GM12875 (cell line): ENCODE data around the gene ACTL6B.

ENCODE experiments used
- H3K4me3 ChIP-seq: one replicate; pipeline ENCODE4 v1.5.1; 2011; ENCODE audit warnings: low read depth, low read length, control low read depth
- TF ChIP-seq, protein P1 (sequence below): IDR thresholded peaks from 2 replicates; pipeline ENCODE4 v1.5.1; 2011; ENCODE audit warnings: low read depth, mild to moderate bottlenecking, control low read depth, inconsistent platforms, low read length, moderate library complexity, borderline replicate concordance; ENCODE audit not compliant: insufficient read depth

Gene ACTL6B

DNA sequence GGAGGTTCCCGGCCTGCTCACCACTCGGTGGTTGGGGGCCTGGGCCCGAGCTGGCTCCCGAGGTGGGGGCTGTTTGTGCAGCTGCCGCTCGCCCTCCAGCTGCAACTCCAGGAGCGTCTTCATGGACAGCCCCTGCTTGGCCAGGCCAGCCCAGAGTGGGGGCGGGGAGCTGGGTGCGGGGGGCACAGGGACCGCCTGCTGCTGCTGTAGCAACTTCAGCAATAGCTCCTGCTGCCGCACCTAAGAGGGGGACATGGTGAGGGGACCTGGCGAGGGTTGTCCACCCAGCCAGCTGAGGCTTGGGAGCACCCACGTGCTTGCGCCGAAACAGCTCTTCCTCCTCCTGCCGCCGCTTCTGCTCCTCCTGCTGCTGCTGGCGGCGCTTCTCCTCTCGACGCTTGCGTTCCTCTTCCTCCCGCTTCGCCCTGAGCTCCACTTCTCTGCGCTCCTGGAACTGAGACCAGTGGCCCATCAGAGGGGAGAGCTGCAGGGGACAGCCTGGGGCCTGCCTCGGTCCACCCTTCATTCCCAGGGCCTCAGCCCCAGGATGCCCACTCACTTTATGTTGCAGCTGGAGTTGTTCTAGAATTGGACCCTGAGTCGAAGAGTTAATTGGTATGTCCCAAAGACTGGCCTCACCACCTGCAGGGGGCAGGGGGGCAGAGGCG lies 26.9 kb upstream of the ACTL6B start:
- TF ChIP-seq, protein P1, sequence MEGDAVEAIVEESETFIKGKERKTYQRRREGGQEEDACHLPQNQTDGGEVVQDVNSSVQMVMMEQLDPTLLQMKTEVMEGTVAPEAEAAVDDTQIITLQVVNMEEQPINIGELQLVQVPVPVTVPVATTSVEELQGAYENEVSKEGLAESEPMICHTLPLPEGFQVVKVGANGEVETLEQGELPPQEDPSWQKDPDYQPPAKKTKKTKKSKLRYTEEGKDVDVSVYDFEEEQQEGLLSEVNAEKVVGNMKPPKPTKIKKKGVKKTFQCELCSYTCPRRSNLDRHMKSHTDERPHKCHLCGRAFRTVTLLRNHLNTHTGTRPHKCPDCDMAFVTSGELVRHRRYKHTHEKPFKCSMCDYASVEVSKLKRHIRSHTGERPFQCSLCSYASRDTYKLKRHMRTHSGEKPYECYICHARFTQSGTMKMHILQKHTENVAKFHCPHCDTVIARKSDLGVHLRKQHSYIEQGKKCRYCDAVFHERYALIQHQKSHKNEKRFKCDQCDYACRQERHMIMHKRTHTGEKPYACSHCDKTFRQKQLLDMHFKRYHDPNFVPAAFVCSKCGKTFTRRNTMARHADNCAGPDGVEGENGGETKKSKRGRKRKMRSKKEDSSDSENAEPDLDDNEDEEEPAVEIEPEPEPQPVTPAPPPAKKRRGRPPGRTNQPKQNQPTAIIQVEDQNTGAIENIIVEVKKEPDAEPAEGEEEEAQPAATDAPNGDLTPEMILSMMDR, result no peak
- H3K4me3 ChIP-seq, result no peak overlapping the region

DNA sequence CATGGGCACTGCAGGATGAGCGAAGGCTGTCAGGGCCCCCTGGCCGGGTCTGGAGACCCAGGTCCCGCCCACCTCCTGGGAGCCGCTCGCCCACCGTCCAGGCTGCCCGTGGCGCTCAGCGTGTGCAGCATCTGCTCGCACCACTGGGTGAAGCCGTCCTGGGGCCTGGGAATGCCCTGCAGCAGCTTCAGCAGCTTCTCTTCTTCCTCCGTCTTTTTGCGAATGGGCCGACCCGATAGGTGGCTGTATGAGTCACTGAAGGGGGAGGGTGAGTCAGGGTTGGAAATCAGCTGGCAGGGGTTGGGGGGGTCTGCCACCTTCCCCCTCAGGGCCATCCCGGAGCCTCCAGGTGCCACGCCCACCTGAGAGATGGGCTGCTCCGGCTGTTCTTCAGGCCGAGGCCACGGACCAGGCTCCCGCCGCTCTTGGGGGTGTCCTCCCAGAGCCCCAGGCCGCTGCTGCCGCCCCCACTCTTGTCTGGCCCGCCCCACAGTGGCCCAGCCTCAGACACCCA lies 26.0 kb upstream of the ACTL6B start:
- H3K4me3 ChIP-seq, result no peak overlapping the region
- TF ChIP-seq, protein P1, result no peak

DNA sequence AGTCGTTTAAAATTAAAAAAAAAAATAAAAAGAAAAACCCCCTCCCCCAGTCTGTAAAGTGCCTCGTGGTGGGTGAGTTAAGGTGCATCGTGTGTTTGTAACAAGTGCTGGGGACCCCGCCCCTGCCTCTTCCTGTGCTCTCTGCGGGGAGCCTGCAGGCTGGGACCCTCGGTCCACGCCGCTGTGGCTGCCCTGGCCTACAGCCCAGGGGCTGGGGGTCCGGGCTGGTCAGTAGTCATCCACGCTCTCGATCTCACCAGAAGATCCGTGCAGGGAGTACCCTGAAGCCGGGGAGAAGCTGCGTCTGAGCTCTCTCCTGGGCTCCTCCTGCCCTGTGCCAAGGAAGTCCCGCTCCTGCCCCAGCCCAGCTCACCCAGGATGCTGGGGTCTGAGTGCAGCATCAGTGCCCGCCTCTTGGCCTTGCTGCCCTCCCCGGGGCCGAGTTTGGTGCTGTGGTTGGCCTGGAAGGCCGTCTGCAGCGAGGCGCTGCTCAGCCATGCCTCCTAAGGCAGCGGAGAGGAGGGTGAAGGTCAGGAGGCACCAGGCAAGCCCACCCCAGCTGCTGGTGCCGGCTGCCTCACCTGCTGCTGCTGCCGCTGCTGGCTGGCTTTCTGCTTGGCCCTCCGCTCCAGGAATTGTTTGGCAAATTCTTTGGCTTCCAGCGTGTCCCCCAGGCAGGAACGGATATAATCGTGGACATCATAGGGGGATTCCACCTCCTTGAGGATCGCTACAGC lies 25.4 kb upstream of the ACTL6B start:
- no peak overlapping the region for H3K4me3 ChIP-seq
- TF ChIP-seq, protein P1, result no peak

DNA sequence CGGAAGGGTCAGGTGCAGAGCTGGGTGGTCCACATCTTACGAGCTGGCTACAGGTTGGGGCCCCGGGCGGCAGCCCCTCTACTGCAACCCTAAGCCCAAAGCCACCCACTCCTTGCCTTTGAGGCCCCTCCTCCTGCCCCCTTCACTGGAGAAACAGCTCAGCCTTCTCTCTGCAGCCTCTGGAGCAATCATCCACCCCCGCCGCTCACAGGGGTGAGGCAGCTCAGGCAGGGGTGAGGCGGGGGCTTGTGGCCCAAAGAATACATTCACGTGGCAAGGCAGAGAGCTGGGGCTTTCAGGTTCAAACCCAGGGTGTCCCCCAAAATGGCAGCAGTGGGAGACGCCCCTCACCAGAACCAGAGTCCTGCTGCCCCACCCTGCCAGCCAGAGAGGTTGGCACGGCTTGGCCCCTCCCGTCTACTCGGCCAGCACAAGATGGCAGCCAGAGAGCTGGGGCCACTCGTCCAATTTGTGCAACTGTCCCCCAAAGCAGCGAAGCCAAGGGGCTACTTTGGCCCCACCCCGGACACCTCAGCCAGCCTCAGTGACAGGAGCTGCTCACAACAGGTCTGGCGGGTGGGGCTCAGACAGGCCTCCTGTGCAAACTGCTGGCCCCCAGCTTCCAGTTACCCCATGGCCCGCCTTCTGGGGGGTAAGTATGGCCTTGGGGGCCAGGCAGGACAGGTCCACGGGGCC lies 24.5 kb upstream of the ACTL6B start:
- TF ChIP-seq, protein P1, result no peak

DNA sequence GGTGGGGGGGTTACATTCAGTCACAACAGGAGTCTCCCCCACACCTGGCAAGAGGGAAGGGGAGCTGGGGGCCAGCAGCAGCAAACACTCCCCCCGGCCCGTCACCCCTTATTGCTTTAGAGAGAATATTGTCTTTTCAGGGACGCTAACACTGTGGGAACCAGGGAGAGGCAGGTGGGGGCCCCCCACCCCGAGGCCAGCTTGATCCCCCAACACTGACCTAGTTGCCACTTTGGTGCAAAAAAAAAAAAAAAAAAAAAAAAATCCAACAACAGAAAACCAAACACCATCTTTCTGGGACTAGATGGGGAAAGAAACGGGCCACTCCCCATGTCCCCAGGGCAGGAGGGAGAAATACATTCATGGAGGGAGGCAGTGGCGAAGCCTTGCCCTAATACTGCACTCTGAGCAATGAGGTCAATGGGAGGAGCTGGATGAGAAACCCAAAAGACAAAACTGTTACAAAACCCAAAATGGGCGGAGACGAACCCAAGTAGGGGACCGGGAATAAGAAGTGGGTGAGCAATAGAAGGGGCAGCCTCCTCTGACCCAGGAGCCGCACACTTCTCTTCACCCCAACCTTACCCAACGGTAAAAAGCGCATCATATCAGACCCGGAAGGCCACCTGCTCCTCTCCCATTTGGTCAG lies 23.8 kb upstream of the ACTL6B start:
- TF ChIP-seq, protein P1, result no peak
- H3K4me3 ChIP-seq, result no peak overlapping the region

More for the DNA sequence above, 24.5 kb upstream of the ACTL6B start:
- no peak overlapping the region for H3K4me3 ChIP-seq

DNA sequence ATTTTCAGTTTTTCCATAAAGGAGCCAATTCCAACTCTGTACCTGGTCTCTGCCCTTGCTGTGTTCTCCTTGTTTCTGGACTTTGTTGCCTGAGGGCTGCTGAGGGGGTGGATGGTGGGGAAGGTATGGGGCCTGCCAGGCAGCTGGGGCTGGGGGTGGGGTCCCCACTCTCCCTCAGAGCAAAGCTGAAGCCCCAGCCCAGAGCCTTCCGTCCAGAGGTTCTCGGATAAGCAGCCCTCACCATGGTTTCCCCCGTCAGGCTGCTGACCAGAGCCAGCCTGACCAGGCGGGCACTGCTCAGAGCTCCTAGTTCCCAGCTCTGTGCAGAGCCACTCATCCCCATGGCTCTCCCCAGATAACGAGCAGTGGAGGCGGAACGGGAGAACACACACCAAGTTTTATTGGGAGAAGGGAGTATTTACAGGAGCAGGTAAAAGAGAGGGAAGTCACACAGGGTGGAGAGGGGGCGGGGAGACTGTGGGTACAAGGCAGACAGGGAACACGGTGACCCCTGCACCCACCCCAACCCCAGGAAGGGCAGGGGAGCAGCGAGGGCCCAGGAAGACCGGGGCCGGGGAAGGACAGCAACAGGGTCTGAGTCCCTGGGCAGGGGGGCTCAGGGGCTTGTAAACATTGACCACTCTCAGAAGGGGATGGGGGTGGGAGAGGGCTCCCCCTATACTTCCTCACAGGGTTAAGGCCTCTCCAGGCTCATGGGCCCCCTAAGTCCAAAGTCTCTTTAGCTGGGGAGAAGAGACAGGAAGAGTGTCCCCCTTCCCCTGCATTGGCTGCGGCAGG lies 23.1 kb upstream of the ACTL6B start:
- TF ChIP-seq, protein P1, result no peak

More for the DNA sequence above, 23.1 kb upstream of the ACTL6B start:
- H3K4me3 ChIP-seq, result no peak overlapping the region
